Activated CD4-positive, CD25-positive, alpha-beta regulatory T cell treated with anti-CD3 and anti-CD28 coated beads, Interleukin-2, amount 50 U/mL, for 16 hours (primary cell): ENCODE data around the gene GPR78.
"Not testable (repeated sequence)": the region's sequence is repeated elsewhere in the genome, so short reads cannot be mapped to it uniquely, and the experiment has no call there.

ENCODE experiments used
- DNase-seq: peaks from one replicate; pipeline ENCODE4 v3.0.0-alpha.2; 2020; ENCODE audit warnings: low read depth, low spot score

Gene GPR78

DNA sequence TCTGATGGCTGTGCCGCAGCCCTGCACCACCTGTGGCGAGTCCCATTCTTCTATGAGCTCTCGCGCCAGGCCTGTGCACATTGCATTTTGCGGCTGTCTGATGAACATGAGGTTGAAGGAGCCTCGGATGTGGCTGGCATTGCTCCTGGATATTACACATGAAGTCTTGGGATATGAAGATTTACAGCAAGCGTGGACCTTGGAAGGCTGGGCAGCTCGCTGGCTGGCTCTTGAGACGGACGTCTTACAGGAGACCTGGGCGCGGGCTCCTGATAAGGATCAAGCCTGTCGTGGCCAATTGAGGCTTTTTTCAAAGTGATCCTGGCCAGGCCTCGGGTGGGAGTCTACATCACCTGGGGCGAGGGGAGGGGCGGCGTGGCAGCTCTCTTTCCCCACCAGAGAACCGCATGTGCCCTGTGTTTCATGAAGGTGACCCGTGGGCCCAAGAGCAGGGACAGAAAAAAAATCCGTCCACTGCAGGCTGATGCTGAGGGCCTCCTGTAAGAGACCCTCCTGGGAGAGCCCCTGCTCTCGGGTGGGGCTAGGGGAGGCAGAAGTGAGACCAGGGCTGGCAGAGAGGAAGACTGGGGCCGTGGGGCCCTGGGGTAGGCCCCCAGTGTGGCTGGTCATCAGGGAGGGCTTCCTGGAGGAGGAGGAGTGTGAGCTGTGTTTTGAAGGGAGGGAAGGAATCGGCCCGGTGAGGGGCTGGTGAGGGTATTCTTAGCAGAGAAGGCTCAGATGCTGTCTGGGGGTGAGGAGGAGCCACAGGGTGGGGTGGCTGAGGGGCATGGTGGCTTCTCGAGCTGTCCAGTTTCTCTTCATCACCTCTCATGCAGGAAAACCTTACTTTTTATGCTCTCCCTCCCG is 36.0 kb downstream of the GPR78 start:
- DNase-seq = no peak

DNA sequence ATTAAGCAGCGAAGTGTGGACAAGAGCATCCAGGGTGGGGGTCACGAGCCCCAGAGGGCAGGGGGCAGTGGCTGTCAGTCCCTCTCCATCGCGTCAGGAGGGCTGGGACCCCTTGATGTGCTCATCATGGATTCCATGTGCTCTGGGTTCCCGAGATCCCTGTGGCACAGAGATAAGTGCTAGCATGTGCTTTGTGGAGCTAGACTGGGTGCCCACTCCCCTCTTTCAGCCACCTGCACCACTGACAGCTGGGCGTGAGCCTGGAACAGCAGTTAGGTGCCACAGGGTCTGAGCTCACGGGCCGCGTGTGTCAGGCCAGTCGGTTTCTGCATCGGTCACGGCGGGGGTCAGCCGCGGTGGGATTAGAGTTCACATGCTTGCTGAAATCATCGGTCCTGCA is 36.6 kb downstream of the GPR78 start:
- no peak for DNase-seq

DNA sequence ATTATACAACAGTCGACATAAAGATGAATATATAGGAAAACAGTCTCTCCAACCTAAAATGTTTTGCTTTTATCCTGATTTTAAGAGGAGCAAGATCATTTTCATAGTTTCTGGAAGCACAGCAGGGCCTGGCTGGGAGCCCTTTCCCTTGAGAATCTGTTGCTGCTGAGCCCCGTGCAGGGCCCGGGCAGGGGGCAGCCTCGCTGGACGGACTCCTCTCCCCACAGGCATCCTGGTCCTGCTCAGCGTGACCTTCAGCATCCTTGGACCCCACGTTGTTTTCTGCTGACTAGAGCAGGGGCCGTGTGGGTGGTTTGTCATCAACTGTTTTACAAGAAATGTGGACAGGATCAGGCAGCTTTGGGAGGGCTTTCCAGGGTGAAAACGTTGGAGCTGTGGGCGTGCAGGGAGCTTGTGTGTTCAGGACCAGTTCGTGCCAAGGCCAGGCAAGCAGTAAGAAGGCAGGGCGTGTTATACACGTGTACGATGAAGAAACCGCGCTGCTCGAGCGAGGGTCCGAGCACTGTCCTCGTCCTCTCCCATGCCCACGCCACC is 37.4 kb downstream of the GPR78 start:
- no peak for DNase-seq

DNA sequence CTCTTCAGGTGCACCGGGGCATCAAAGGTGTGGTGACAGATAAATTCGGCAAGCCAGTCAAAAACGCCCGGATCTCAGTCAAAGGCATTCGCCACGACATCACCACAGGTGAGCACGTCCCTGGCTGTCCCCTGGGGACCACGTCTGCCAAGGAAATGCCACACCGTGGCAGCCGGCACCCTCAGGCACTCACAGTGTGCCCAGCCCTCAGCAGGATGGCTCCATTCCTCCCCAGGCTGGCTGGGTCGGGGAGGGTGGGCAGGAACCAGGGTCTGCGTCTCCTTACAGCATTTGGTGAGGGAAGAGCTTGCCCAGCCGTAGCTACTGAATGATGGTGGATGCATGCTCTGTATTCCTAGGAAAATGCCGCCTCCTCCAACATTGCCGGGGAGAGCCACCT is 38.2 kb downstream of the GPR78 start:
- no peak for DNase-seq

DNA sequence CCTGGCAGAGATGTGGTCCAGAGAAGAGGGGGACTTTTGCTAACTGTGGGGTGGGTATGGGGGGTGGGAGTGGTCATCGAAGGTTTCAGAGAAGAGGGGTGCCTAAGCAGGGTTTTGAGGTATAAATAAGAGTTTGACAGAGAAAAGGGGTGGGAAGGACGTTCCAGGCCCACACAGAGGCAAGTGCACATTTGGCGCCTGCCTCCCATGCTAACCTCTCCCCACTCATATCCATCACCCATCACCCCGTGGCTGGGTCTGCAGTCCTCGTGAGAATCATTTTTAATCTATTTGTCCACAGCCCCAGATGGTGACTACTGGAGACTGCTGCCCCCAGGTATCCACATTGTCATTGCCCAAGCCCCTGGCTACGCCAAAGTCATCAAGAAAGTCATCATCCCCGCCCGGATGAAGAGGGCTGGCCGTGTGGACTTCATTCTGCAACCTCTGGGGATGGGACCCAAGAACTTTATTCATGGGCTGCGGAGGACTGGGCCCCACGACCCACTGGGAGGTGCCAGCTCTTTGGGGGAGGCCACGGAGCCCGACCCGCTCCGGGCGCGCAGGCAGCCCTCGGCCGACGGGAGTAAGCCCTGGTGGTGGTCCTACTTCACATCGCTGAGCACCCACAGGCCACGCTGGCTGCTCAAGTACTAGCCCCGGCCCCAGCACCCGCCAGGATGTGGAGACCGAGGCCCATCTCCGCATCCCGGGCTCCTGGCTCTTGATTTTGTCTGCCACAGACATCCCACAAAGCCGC is 38.9 kb downstream of the GPR78 start:
- DNase-seq = no peak

DNA sequence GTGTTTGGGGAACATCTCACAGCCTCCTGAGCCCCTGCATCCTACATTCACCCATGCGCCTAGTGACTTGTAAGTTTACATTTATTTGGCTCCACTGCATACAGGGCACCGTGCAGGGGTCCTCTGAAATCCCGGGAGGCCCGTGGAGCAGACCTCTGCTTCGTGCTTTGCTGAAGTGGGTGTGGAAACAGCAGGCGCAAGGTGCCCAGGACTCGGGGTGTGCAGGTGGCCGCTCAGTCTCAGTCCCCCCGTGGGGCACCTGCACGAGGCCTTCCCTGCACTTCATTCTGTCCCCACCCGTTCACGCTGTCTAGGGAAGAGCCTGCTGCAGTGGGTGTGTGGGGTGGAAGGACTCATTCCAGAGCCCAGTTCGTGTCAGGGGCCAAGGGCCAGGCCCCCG is 40.9 kb downstream of the GPR78 start:
- not testable (repeated sequence) for DNase-seq

DNA sequence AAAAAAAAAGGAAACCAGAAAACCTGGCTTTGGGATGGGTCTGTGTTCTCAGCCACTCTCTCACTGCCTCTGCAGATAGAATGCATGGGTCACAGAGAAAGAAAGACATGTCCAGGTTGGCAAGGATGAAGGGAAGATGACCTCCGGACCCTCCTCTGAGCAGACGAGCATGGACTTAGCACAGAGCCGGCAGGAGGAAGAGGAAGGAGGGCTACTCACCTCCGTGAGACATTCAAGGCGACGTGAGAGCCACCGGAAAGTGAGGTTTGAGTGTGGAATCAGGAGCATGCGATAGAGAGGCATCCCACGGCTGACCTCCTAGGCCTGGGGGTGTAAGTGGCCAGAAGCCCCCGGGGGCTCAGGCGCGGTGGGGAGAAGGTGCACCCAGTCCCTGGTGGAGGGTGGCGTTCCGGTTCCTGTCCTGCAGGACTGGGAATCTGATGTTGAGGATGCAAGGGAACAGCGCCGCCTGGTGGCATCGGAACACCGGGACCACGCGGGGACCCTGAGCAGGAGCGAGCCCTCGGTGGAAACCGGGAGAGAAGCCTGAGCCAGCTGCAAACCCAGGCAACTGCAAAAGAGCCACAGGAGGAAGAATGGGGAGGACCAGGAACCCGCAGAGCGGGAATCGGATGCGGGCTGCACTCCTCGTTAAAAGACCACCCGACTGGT is 44.5 kb downstream of the GPR78 start:
- not testable (repeated sequence) for DNase-seq

DNA sequence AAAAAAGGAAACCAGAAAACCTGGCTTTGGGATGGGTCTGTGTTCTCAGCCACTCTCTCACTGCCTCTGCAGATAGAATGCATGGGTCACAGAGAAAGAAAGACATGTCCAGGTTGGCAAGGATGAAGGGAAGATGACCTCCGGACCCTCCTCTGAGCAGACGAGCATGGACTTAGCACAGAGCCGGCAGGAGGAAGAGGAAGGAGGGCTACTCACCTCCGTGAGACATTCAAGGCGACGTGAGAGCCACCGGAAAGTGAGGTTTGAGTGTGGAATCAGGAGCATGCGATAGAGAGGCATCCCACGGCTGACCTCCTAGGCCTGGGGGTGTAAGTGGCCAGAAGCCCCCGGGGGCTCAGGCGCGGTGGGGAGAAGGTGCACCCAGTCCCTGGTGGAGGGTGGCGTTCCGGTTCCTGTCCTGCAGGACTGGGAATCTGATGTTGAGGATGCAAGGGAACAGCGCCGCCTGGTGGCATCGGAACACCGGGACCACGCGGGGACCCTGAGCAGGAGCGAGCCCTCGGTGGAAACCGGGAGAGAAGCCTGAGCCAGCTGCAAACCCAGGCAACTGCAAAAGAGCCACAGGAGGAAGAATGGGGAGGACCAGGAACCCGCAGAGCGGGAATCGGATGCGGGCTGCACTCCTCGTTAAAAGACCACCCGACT is 50.2 kb downstream of the GPR78 start:
- DNase-seq = not testable (repeated sequence)

DNA sequence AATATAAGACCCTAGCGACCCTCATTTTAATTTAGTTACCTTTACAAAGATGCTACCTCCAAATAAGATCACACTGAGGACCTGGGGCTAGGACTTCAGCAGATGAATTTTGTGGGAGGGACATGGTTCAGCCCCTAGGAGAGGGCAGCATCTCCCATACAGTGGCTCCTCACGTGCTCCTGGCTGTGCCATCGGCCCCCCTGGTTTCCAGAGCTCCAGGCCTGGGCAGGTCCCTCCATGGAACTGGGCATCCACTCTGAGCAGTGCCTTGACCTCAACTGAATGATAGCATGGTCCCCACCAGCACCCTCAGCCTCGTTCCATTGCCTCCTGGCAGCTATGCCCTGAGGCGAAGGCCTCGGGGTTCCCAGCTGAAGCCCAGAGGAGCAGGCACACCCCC is 51.7 kb downstream of the GPR78 start:
- not testable (repeated sequence) for DNase-seq

DNA sequence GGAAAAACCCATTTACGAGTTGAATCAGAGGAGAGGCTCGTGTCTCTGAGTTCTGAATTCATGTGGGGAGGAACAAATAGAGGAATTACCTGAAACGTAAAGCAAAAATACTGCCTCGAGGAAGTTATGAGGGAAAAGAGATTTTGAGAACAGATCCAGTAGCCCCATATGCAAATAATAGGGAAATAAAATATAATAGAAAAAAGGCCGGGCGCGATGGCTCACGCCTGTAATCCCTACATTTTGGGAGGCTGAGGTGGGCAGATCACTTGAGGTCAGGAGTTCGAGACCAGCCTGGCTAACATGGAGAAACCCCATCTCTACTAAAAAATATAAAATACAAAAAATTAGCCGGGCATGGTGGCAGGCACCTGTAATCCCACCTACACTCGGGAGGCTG is 54.6 kb downstream of the GPR78 start:
- not testable (repeated sequence) for DNase-seq

DNA sequence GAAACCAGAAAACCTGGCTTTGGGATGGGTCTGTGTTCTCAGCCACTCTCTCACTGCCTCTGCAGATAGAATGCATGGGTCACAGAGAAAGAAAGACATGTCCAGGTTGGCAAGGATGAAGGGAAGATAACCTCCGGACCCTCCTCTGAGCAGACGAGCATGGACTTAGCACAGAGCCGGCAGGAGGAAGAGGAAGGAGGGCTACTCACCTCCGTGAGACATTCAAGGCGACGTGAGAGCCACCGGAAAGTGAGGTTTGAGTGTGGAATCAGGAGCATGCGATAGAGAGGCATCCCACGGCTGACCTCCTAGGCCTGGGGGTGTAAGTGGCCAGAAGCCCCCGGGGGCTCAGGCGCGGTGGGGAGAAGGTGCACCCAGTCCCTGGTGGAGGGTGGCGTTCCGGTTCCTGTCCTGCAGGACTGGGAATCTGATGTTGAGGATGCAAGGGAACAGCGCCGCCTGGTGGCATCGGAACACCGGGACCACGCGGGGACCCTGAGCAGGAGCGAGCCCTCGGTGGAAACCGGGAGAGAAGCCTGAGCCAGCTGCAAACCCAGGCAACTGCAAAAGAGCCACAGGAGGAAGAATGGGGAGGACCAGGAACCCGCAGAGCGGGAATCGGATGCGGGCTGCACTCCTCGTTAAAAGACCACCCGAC is 55.8 kb downstream of the GPR78 start:
- DNase-seq = not testable (repeated sequence)
